Colon (tissue), 2 donors: ENCODE measurements around the gene GRAP.

Source experiments
- FAIRE-seq: peaks from 2 replicates; lab custom pipeline; 2012; peaks lifted over from hg19 to GRCh38; lab: Jason Lieb, UNC
- donor health status: control.
- donor health status: control.

GRAP gene

GRCh38 chr17:19001907-19002590 lies 44.7 kb downstream of the GRAP start:
- FAIRE-seq: no peak

GRCh38 chr17:19000531-19001325 lies 46.0 kb downstream of the GRAP start:
- FAIRE-seq: no peak

GRCh38 chr17:18999911-19000310 lies 46.8 kb downstream of the GRAP start:
- FAIRE-seq: no peak

GRCh38 chr17:18999394-18999793 lies 47.4 kb downstream of the GRAP start:
- FAIRE-seq: no peak

GRCh38 chr17:18997650-18998196 lies 49.0 kb downstream of the GRAP start:
- no peak for FAIRE-seq

- FAIRE-seq: no peak
Measured at GRCh38 chr17:18996458-18996857, 50.3 kb downstream of the GRAP start.

- no peak for FAIRE-seq
Measured at GRCh38 chr17:18995220-18995619, 51.5 kb downstream of the GRAP start.

GRCh38 chr17:18994631-18995030 lies 52.1 kb downstream of the GRAP start:
- FAIRE-seq: no peak

- FAIRE-seq: no peak
Measured at GRCh38 chr17:18993905-18994526, 52.7 kb downstream of the GRAP start.

- no peak for FAIRE-seq
Measured at GRCh38 chr17:18992454-18993130, 54.2 kb downstream of the GRAP start.

- no peak for FAIRE-seq
Measured at GRCh38 chr17:18991531-18992315, 55.0 kb downstream of the GRAP start.

- FAIRE-seq: no peak
Measured at GRCh38 chr17:18990331-18990730, 56.4 kb downstream of the GRAP start.

- no peak for FAIRE-seq
Measured at GRCh38 chr17:18988546-18989173, 58.1 kb downstream of the GRAP start.

- FAIRE-seq: no peak
Measured at GRCh38 chr17:18987862-18988545, 58.8 kb downstream of the GRAP start.

GRCh38 chr17:18987230-18987610 lies 59.5 kb downstream of the GRAP start:
- FAIRE-seq: no peak

GRCh38 chr17:18986541-18987229 lies 60.1 kb downstream of the GRAP start:
- no peak for FAIRE-seq

- FAIRE-seq: no peak
Measured at GRCh38 chr17:18985475-18985874, 61.3 kb downstream of the GRAP start.

- FAIRE-seq: no peak
Measured at GRCh38 chr17:18984273-18985114, 62.3 kb downstream of the GRAP start.
